H9 (cell line): ENCODE results near the gene MALRD1. TPM values are rescaled to one million over a fixed set of nuclear protein-coding genes. Genes with fewer than 3 reads are reported as not detected.

Experiments used
- DNase-seq: peaks from one replicate; pipeline ENCODE4 v3.0.0-alpha.2; 2017
- H2AFZ ChIP-seq: one replicate; pipeline ENCODE4 v1.6.1; 2013; ENCODE audit warnings: mild to moderate bottlenecking, low read length, control low read depth, moderate library complexity
- H2AK5ac ChIP-seq: 2 replicates; pipeline ENCODE4 v1.6.1; 2013; ENCODE audit warnings: low read length, control low read depth, mixed read lengths; ENCODE audit not compliant: insufficient read length
- H2BK120ac ChIP-seq: one replicate; pipeline ENCODE4 v1.6.1; 2013; ENCODE audit warnings: low read depth, mild to moderate bottlenecking, low read length, control low read depth, inconsistent platforms; ENCODE audit not compliant: poor library complexity, severe bottlenecking
- H2BK12ac ChIP-seq: 2 replicates; pipeline ENCODE4 v1.6.1; 2013; ENCODE audit warnings: low read length, control low read depth, mixed read lengths, low read depth; ENCODE audit not compliant: insufficient read length
- H2BK15ac ChIP-seq: 2 replicates; pipeline ENCODE4 v1.6.1; 2013; ENCODE audit warnings: low read depth, low read length, control low read depth
- H2BK20ac ChIP-seq: one replicate; pipeline ENCODE4 v1.6.1; 2013; ENCODE audit warnings: low read depth, mild to moderate bottlenecking, low read length, control low read depth, inconsistent platforms; ENCODE audit not compliant: poor library complexity, severe bottlenecking
- H2BK5ac ChIP-seq: 2 replicates; pipeline ENCODE4 v1.6.1; 2013; ENCODE audit warnings: low read length, control low read depth, mixed read lengths; ENCODE audit not compliant: insufficient read length
- H3K14ac ChIP-seq: 2 replicates; pipeline ENCODE4 v1.6.1; 2013; ENCODE audit warnings: low read length, control low read depth; ENCODE audit not compliant: insufficient read depth
- H3K18ac ChIP-seq: 2 replicates; pipeline ENCODE4 v1.6.1; 2013; ENCODE audit warnings: low read depth, mild to moderate bottlenecking, mixed read lengths, low read length, control low read depth; ENCODE audit not compliant: insufficient read length
- H3K23ac ChIP-seq: 2 replicates; pipeline ENCODE4 v1.6.1; 2013; ENCODE audit warnings: low read length, control low read depth, mixed read lengths, low read depth; ENCODE audit not compliant: insufficient read length
- H3K23me2 ChIP-seq: 2 replicates; pipeline ENCODE4 v1.6.1; 2013; ENCODE audit warnings: low read depth, mild to moderate bottlenecking, mixed read lengths, low read length, control low read depth; ENCODE audit not compliant: insufficient read length, poor library complexity, severe bottlenecking
- H3K27ac ChIP-seq: 2 replicates; pipeline ENCODE4 v1.5.1; 2013; ENCODE audit warnings: low read length, control low read depth, mixed read lengths, low read depth; ENCODE audit not compliant: insufficient read length
- H3K27me3 ChIP-seq: 2 replicates; pipeline ENCODE4 v1.6.1; 2013; ENCODE audit warnings: low read length, control low read depth, inconsistent platforms; ENCODE audit not compliant: insufficient read depth
- H3K4ac ChIP-seq: 2 replicates; pipeline ENCODE4 v1.6.1; 2013; ENCODE audit warnings: low read depth, mild to moderate bottlenecking, control low read depth, inconsistent platforms, low read length, moderate library complexity
- H3K4me1 ChIP-seq: 2 replicates; pipeline ENCODE4 v1.6.1; 2013; ENCODE audit warnings: low read length, control low read depth, inconsistent platforms; ENCODE audit not compliant: insufficient read depth
- H3K4me2 ChIP-seq: 2 replicates; pipeline ENCODE4 v1.6.1; 2013; ENCODE audit warnings: low read length, control low read depth, mixed read lengths; ENCODE audit not compliant: insufficient read length, insufficient read depth
- H3K56ac ChIP-seq: 2 replicates; pipeline ENCODE4 v1.6.1; 2013; ENCODE audit warnings: low read depth, mild to moderate bottlenecking, mixed read lengths, low read length, control low read depth; ENCODE audit not compliant: insufficient read length
- H3K79me1 ChIP-seq: 2 replicates; pipeline ENCODE4 v1.6.1; 2013; ENCODE audit warnings: low read depth, mild to moderate bottlenecking, moderate library complexity, low read length, control low read depth, inconsistent platforms; ENCODE audit not compliant: insufficient read depth, poor library complexity, severe bottlenecking
- H3K79me2 ChIP-seq: 2 replicates; pipeline ENCODE4 v1.6.1; 2013; ENCODE audit warnings: low read length, control low read depth, inconsistent platforms; ENCODE audit not compliant: insufficient read depth
- H3K9ac ChIP-seq: 2 replicates; pipeline ENCODE4 v1.6.1; 2013; ENCODE audit warnings: low read length, control low read depth, mixed read lengths; ENCODE audit not compliant: insufficient read length; ENCODE audit errors: extremely low read depth
- H3K9me3 ChIP-seq: one replicate; pipeline ENCODE4 v1.6.1; 2013; ENCODE audit warnings: low read depth, low read length, inconsistent platforms; ENCODE audit not compliant: control insufficient read depth
- H3T11ph ChIP-seq: one replicate; pipeline ENCODE4 v1.6.1; 2013; ENCODE audit warnings: mild to moderate bottlenecking, low read length, control low read depth, inconsistent platforms
- H4K20me1 ChIP-seq: one replicate; pipeline ENCODE4 v1.6.1; 2013; ENCODE audit not compliant: control insufficient read depth, insufficient read length, insufficient read depth
- H4K5ac ChIP-seq: 2 replicates; pipeline ENCODE4 v1.6.1; 2013; ENCODE audit warnings: low read depth, mild to moderate bottlenecking, mixed read lengths, low read length, control low read depth; ENCODE audit not compliant: insufficient read length
- H4K8ac ChIP-seq: replicated peaks from 2 replicates; pipeline ENCODE4 v1.6.1; 2013; ENCODE audit warnings: low read length, control low read depth, mixed read lengths, low read depth; ENCODE audit not compliant: insufficient read length
- H4K91ac ChIP-seq: 2 replicates; pipeline ENCODE4 v1.6.1; 2013; ENCODE audit warnings: low read depth, mild to moderate bottlenecking, moderate library complexity, mixed read lengths, low read length, control low read depth; ENCODE audit not compliant: insufficient read length
- H3K27ac Mint-ChIP-seq, 3 experiments: 2 replicates in 2 of 3; 3 replicates in 1 of 3; pipeline ENCODE4 v1.8.0; 2020 to 2021; ENCODE audit warnings: mixed read lengths in 3 of 3, mild to moderate bottlenecking in 1 of 3, moderate library complexity in 1 of 3
- H3K27me3 Mint-ChIP-seq: 2 replicates; pipeline ENCODE4 v1.8.0; 2021; ENCODE audit warnings: low read depth, mild to moderate bottlenecking, moderate library complexity, mixed read lengths
- H3K36me3 Mint-ChIP-seq, 3 experiments: 2 replicates in 2 of 3; 3 replicates in 1 of 3; pipeline ENCODE4 v1.8.0; 2020 to 2021; ENCODE audit warnings: low read depth in 3 of 3, mixed read lengths in 3 of 3; ENCODE audit not compliant: insufficient read depth in 1 of 3
- H3K4me1 Mint-ChIP-seq, 2 experiments: 2 replicates each; pipeline ENCODE4 v1.8.0; 2020; ENCODE audit warnings: mixed read lengths in 2 of 2
- H3K4me3 Mint-ChIP-seq, 2 experiments: 2 replicates in 1 of 2; 3 replicates in 1 of 2; pipeline ENCODE4 v1.8.0; 2020 to 2021; ENCODE audit warnings: mild to moderate bottlenecking in 2 of 2, mixed read lengths in 2 of 2, moderate library complexity in 1 of 2
- H3K9me3 Mint-ChIP-seq, 2 experiments: 2 replicates in 1 of 2; 3 replicates in 1 of 2; pipeline ENCODE4 v1.8.0; 2020; ENCODE audit warnings: mild to moderate bottlenecking in 2 of 2, mixed read lengths in 2 of 2, moderate library complexity in 1 of 2
- CTCF ChIP-seq: fragments of 200-600 bp; sonication (generic); conservative IDR thresholded peaks from 3 replicates; pipeline ENCODE4 v1.8.0; 2021; ENCODE audit warnings: antibody characterized with exemption, mild to moderate bottlenecking
- WGBS: extraction: QIAGEN DNeasy Blood & Tissue Kit; methylation state at CpG from one replicate; pipeline ENCODE4 v1.1.7; 2013; ENCODE audit warnings: missing lambda C conversion rate, low lambda C conversion rate, mixed read lengths; ENCODE audit not compliant: insufficient read length; ENCODE audit errors: extremely low coverage; 5-methylcytosine and 5-hydroxymethylcytosine counted together
- total RNA-seq: library from RNA; stranded (reverse); gene quantifications from 2 replicates; pipeline ENCODE4 v1.2.1, GENCODE V29; 2021

MALRD1 gene
- total RNA-seq, 1 experiment from 2014 or later = 0.20 TPM

GRCh38 chr10:19730167-19730906 is 681.7 kb downstream of the MALRD1 start:
- Histone ChIP-seq H3T11ph (no peak overlapping the region), H4K8ac (no peak overlapping the region), H4K5ac (no peak overlapping the region), H3K4me2 (no peak overlapping the region), H2BK12ac (no peak overlapping the region), H3K4me1 (no peaks in the 10 kb centered on the region), H2AK5ac (no peak overlapping the region), H3K79me2 (no peaks in the 10 kb centered on the region), H3K27ac (no peak overlapping the region), H4K20me1 (no peaks in the 10 kb centered on the region), H4K91ac (no peak overlapping the region), H3K4ac (no peak overlapping the region), H2BK120ac (no peak overlapping the region), H3K79me1 (no peaks in the 10 kb centered on the region), H3K9ac (no peak overlapping the region), H2AFZ (no peak overlapping the region), H3K23ac (no peak overlapping the region), H2BK15ac (no peak overlapping the region), H3K18ac (no peak overlapping the region), H3K9me3 (no peaks in the 10 kb centered on the region), H3K14ac (no peak overlapping the region), H3K56ac (no peak overlapping the region), H2BK20ac (no peak overlapping the region), H3K27me3 (no peaks in the 10 kb centered on the region), H2BK5ac (no peak overlapping the region), H3K23me2 (no peaks in the 10 kb centered on the region)
- Mint-ChIP-seq H3K27me3 (no peaks in the 10 kb centered on the region), H3K4me1 (no peaks in the 10 kb centered on the region), H3K4me3 (no peak overlapping the region), H3K27ac (no peak overlapping the region), H3K9me3 (peaks cover 0 to 3% of the 10 kb centered on the region in 2 experiments; a peak in 2 of 5 replicates), H3K36me3 (peaks cover 0 to 2% (median 0%) of the 10 kb centered on the region in 3 experiments; a peak in 2 of 7 replicates)
- no peak for TF ChIP-seq CTCF
- no CpG with 5 or more reads among the region's 2 CpGs for WGBS
- DNase-seq = no peak
